Body of pancreas (tissue), 4 donors: ENCODE results near the gene GATA5.

Source experiments
- CTCF ChIP-seq, 7 experiments: fragments of 450-650 bp in 4 of 7; fragments of 200-600 bp in 3 of 7; sonication (generic) in 3 of 7; IDR thresholded peaks; one replicate each; pipeline ENCODE4 v1.5.1; 2016 to 2019; ENCODE audit warnings: antibody characterized with exemption in 7 of 7
- POLR2A ChIP-seq, 3 donors: fragments of 450-650 bp; IDR thresholded peaks; one replicate each; pipeline ENCODE4 v1.6.1; 2016; ENCODE audit warnings: antibody characterized with exemption in 3 of 3, mild to moderate bottlenecking in 2 of 3

GRCh38 chr20:62460678-62461077 lies 15.1 kb downstream of the GATA5 start:
- no peak for TF ChIP-seq POLR2A (IDR thresholded peaks at IDR 0.05)
- TF ChIP-seq CTCF (IDR thresholded peaks at IDR 0.05) = no peak
